Stimulated activated CD8-positive, alpha-beta memory T cell treated with anti-CD3 and anti-CD28 coated beads, Interleukin-12 subunit alpha, Interleukin-12 subunit beta, amount 100 ng/mL, for 4 hours (primary cell): Measurements from ENCODE around the gene NRF1.
"Not testable (repeated sequence)": the region's sequence is repeated elsewhere in the genome, so short reads cannot be mapped to it uniquely, and the experiment has no call there.

Source experiments
- DNase-seq: peaks from one replicate; pipeline ENCODE4 v3.0.0-alpha.2; 2020; ENCODE audit warnings: low read depth

NRF1 gene

DNA sequence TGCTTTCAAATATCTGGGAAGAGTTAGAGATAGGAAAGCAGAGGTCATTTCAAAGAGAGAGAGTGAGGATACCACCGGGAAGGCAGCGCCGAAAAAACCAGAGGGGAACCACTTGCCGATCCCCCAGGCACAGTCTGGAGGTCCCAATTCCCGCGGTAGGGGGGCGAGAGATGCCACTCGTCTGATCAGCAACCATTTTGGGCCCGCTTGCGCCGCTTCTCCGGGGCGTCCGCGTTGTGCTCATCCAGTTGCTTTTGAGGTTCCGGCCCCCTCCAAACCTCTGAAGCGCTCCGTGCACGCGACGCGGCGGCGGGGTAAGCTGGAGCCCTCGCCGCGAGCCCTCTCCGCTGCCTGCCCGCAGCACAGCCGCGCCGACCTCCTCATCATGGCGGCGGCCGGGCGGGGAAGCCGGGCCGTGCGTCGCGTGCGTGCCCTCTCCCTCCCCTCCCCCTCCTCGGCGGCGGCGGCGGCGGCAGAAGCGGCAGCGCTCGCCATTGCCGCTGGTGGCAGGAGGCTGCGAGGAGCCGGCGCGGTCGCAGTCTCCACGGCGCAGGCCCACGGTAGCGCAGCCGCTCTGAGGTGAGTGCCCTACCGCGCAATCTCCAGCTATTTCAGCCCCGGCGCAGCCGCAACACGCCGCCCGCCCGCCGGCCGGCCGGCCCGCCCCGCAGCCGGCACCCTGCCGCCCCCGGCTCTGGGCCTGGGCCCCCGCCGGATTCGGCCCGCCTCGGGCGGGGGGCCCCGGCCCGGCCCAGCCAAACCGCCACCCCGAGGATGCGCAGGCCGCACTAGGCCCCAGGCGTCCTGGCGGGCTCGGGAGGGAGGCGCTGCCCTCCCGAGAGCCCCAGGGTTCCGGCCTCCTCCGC, at the start of gene NRF1:
Gene NRF1 (plus strand): TSS at position 475 of the 866 bp plus-strand sequence. CDS start 45,632 bp downstream, outside the sequence.
- DNase-seq: peak; percentile 84

DNA sequence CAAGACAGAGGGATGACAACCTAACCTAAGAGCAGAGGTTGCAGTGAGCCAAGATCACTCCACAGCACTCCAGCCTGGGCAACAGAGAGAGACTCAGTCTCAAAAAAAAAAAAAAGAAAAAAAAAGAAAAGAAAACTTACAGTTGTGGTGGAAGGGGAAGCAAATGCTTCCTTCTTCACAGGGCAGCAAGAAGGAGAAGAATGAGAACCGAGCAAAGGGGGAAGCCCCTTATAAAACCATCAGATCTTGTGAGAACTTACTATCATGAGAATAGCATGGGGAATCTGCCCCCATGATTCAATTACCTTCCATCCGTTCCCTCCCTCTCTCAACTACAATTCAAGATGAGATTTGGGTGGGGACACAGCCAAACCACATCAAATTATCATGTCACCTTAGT, 45.2 kb upstream of the NRF1 start:
- not testable (repeated sequence) for DNase-seq

DNA sequence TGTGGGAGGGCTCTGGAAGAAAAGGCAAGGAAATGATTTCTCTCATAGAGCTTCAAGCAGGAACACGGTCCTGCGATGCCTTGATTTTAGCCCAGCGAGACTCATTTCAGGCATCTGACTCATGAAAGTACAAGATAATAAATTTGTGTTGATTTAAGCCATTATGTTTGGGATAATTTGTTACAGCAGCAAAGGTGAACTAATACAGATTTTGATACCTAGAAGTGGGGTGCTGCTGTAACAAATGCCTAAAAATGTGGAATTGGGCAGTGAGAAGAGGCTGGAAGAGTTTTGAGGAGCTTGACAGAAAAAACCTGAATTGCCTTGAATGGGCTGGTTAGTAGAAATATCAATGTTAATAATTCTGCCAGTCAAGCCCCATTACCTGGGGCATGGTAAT, 44.1 kb upstream of the NRF1 start:
- no peak for DNase-seq

DNA sequence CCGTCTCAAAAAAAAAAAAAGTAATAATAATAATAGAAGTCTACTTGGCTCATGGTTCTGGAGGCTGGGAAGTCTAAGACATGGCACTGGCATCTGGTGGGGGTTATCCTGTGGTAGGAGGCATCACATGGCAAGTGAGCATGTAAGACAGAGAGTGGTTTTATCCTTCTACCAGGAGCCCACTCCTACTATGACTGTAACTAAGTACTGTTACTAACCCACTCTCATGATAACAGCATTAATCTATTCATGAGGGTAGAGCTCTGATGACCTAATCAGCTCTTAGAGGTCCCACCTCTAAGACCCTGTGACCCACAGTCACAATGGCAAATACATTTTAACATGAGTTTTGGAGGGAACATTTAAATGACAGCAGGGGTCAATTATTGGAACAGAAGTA, 43.3 kb upstream of the NRF1 start:
- no peak for DNase-seq

DNA sequence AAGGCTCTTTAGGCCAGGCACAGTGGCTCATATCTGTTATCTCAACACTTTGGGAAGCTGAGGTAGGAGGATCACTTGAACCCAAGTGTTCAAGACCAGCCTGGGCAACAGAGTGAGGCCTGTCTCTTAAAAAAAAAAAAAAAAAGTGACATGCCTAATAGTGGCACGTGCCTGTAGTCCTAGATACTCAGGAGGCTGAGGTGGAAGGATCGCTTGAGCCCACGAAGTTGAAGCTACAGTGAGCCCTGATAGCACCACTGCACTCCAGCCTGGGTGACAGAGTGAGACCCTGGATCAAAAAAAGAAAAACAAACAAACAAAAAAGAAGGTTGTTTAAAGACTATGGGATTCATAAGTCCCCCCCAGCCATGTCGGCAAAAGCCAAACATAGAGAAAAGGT, 42.2 kb upstream of the NRF1 start:
- DNase-seq: no peak

DNA sequence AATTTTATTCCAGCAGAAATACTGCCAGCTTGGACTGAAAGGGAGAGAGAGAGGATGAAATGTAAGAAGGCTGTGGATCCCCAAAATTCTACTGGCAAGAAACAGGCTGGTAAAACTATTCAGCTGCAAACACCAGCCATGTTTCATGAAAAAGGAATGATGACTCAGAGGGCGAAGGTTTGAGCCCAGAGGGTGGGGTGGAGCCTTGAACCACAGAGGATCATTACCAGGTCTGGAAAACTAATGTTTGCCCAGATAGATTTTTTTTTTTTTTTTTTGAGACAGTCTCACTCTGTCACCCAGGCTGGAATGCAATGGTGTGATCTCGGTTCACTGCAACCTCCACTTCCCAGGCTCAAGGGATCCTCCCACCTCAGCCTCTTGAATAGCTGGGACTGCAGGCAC, 41.7 kb upstream of the NRF1 start:
- no peak for DNase-seq

DNA sequence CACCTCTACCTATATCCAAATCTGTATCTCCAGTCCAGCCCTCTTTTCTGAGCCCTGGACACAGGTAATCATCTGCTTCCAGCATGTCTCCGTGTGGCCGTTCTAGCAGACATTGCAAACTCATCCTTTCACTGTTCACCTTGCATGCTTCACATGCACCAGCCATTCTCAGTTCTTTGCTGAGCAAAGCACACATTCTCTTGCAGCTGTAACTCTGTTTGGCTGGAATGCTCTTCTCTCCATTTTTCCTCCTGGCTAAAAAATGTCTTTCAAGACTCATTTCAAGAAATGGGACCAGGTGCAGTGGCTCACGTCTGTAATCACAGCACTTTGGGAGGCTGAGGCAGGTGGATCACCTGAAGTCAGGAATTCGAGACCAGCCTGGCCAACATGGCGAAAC, 40.3 kb upstream of the NRF1 start:
- DNase-seq: no peak

DNA sequence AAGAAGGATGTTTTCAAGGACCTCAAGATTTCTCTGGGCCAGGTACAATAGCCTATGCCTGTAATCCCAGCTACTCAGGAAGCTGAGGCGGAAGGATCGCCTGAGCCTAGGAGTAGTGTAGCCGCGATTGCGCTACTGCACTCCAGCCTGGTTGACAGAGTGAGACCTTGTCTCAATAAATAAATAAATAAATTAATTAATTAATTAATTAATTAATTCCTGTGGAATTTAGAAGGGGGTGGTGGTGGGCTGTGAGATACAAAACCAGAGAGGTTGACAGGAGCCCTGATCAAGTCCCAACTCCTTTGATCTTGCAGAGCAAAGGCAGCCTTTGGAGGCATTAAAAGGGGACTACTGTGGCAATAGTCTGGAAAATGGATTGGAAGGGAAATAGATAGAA, 39.3 kb upstream of the NRF1 start:
- DNase-seq: no peak

DNA sequence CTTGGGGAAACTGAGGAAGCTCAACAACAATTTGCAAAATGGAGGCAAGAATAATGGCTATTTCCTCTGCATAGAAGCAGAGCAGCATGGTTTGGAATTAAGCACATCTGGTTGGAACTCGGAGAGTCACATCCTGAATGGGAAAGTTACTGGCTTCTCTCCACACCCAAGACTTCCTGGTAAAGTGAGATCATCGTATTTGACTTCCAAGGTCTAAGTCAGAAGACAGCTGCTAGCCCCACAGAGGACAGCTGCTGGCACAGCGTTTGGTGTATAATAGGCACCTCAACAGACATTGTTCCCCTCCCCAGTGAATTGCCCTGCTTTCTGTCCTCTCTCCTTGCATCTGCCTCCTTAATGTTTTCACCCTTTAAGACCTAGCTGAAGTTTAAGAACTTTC, 37.0 kb upstream of the NRF1 start:
- DNase-seq: no peak

DNA sequence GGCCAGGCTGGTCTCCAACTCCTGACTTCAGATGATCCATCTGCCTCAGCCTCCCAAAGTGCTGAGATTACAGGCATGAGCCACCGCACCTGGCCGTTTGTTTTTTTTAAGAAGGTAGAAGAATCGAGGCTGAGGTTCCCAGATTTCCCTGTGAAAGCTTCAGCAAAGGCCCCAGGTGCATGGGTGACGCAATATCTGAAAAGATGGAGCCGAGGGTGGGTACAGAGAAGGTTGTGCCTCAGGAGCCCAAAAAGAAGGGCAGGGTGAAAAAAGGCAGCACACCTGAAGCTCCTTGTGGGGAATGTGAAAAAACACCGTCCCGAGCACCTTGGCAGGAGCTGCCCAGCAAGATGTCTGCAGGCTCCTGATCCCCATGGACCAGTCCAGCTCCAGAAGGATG, 35.8 kb upstream of the NRF1 start:
- no peak for DNase-seq

DNA sequence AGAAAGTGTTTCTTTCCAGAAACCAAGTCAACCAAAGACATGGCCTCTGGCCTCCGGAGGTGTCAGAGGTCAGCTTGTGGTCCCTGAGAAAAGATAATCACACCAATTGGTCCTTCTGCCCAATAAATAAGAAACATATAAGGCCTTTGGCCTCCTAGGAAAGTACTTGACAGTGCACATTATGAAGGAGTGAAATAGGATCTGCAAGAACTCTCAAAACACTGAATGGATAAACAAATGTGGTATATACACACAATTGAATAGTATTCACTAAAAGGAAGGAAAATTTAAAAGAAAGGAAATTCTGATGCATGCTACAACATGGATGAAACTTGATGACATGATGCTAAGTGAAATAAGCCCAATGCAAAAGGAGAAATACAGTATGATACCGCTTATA, 35.4 kb upstream of the NRF1 start:
- no peak for DNase-seq

DNA sequence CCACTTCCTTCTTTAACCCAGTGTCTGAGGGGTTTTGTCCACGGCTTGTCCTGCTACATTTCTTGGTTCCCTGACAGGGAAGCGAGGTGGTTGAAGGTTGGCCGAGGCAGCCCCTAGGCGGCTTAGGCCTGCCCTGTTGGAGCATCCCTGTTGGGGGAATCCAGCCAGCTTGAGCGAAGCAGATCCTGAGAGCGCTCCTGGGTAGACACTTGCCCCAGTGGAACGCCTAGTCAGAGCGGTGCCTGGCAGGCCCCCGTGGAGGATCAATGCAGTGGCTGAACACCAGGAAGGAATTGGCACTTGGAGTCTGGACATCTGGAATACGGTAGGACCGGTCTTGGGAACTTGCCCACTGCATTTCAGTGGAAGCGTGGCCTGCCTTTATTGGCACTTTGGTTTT, 32.7 kb upstream of the NRF1 start:
- DNase-seq: no peak

DNA sequence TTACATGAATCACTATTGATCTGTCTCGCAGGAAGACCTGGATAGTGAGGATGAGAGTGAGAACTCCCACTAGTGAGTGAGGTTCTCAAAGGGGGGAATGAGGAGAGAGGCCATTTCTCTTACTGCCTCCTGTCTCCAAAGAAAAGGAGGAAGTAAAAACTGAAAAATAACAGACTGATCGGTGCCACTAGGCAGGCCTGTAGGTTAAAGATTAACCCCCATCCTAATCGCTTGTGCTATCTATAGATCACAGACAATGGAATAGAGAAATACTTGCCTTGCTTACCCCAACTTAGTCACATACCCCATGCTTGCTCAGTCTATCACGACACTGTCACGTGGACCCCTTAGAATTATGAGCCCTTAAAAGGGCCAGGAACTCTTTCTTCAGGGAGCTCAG, 25.3 kb upstream of the NRF1 start:
- DNase-seq: not testable (repeated sequence)

DNA sequence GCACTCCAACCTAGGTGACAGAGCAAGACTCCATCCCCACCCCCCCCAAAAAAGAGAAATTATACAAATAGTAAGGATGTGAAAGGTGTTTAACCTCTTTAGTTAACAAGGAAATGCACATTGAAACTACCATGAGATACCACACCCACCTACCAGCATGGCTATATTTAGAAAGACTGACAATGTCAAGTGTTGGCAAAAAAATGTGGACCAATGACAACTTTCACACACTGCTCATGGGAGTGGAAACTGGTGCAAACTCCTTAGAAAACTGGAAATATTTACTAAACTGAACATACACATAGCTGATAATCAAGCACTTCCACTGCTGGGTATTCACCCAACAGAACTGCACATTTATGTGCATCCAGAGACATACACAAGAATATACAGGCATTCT, 23.3 kb upstream of the NRF1 start:
- DNase-seq: no peak

DNA sequence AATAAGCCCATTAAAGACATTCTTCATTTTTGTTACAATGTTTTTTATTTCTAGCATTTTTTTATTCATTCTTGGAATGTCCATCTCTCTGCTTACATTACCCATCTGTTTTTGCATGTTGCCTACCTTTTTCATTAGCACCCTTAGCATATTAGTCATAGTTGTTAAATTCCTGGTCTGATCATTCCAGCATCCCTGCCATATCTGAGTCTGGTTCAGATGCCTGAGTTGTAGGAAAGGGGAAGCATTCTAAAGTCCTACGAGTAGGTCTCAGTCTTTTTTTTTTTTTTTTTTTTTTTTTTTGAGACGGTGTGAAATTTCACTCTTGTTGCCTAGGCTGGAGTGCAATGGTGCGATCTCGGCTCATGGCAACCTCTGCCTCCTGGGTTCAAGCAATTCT, 19.7 kb upstream of the NRF1 start:
- no peak for DNase-seq

DNA sequence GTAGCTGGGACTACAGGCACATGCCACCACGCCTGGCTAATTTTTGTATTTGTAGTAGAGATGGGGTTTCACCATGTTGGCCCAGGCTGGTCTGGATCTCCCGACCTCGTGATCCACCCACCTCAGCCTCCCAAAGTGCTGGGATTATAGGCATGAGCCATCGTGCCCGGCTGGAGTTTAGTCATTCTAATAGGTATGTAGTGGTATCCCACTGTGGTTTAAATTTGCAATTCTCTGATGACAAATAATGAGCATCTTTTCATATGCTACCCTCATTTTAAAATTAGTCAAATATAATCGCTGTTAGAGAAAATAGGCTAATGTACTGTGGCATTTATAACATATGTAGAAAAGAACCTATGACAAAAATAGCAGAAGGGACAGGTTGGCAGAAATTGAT, 15.1 kb upstream of the NRF1 start:
- DNase-seq: not testable (repeated sequence)

DNA sequence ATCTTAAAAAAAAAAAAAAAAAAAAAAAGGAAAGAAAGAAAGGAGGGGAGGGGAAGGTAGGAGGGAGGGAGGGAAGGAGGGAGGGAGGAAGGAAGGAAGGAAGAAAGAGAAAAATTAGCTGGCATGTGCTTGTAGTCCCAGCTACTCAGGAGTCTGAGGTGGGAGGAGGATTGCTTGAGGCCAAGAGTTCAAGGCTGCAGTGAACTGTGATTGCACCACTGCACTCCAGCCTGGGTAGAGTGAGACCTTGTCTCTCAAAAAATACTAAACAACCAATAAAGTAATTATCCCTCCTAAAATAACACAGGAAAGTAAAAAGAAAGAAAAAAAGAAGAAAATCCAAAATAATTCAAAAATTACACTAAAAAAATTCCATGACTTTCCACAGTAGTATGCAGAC, 13.8 kb upstream of the NRF1 start:
- DNase-seq: no peak

DNA sequence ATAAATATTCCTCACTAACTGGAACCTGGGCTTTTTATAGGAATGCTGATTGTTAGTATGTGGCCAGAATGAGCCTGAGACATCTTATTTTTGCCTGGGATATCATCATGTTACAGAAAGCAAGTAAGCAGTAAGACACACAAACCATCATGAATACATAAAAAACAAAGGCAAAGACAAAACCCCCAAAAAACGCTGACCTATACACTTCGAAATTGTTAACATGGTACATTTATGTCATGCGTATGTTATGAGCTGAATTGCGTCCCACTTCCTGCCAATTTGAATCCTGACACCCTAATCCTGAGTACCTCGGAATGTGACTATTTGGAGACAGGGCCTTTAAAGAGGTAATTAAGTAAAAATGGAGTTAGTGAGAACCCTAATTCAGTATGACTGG, 12.3 kb upstream of the NRF1 start:
- no peak for DNase-seq

DNA sequence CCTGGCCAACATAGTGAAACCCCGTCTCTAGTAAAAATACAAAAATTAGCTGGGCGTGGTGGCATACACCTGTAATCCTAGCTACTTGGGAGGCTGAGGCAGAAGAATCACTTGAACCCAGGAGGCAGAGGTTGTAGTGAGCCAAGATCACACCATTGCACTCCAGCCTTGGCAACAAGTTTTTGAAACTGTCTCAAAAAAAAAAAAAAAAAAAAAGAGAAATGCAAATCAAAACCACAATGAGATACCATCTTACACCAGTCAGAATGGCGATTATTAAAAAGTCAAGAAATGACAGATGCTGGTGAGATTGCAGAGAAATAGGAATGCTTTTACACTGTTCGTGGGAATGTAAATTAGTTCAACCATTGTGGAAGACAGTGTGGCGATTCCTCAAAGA, 7.9 kb upstream of the NRF1 start:
- not testable (repeated sequence) for DNase-seq

DNA sequence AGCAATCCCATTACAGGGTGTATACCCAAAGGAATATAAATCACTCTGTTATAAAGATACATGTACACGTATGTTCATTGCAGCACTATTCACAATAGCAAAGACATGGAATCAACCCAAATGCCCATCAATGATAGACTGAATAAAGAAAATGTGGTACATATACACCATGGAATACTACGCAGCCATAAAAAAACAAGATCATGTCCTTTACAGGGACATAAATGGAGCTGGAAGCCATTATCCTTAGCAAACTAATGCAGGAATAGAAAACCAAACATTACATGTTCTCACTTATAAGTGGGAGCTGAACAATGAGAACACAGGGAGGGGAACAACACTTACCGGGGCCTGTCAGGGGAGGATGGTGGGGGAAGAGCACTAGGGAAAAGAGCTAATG, 7.5 kb upstream of the NRF1 start:
- DNase-seq: not testable (repeated sequence)

DNA sequence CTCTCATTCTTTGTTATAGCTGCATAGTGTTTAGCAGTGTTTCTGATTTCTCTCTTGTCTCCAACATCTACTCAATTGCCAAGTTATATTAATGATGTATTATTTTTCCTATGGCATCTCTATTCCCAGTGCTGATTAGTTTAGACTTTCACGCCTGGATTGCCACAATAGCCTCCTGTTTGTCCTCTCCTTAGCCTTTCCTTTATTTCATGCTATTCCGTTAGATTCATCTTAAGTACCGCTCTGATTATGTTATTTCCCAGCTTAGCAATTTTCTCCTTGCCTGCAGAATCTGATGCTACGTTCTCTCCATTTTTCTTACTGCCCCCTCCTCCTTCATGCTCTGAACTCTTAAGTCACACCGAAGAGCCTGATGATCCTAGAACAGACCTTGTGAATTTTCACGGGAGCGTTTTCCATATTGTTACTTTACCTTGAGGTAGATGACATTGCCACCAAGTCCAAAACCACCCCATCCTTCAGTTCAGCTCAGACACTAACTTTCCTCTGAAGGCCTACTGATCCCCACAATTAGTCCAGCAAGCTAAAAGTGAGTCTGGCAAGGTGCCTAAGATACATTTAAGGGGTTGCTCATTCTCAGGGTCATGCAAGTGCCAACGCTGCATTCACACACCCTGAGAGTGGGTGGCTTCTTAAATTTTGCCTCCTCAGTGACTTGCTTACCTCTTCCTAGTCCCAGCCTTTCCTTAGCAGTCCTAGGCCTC, 6.6 kb upstream of the NRF1 start:
- no peak for DNase-seq

DNA sequence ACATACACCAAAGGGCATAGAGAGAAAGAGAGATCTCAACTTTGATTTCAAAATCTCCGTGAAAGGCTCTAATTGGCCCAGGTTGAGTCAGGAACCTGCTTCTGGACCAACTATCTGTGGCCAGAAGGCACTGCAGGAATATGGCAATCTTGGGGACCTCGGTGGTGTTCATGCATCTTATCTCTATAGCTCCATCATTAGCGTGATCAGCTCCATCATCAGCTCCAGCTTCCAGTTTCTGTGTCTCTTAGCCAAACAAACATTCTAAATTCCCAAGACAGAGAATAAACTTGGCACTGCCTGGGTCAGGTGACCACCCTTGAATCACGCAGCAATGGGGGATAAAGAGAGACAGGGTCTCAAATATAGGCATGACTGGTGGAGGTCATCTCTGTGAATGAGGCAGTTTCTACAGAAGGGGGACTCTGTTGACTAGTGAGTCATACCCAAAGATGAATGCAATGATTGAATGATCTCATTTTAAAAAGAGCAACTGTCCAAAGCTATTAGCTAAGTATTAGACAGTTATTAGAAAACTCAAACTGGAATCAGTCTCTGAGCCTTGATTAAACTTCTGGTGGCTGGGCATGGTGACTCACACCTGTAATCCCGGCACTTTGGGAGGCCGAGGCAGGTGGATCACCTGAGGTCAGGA, 5.4 kb upstream of the NRF1 start:
- DNase-seq: no peak

DNA sequence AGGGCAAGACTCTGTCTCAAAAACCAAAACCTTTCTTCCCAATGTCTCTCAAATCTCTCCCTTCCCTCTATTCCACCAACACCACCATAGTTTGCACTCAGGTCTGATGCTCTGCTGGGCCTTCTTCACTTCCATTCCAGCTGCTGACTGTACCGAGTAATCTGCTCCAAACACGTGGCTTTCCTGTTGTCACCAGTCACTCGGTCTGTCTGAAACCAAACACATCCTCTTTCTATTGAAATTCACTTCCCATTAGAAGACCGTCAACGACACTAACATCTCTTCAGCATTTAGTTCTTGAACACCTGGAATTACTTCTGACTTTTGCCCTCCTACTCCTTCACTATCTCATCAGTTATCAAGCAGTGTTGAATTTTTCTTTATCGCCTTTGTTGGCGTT, 4.7 kb upstream of the NRF1 start:
- no peak for DNase-seq
